Upper lobe of left lung (tissue), 4 donors: Measurements from ENCODE around the gene TIMM8B.

ENCODE experiments used
- EP300 ChIP-seq, 4 donors: sonication (generic); formaldehyde crosslinking; IDR thresholded peaks; one replicate each; pipeline ENCODE4 v1.5.1; 2017; ENCODE audit warnings: antibody characterized with exemption in 4 of 4, control low read depth in 2 of 4
- POLR2A ChIP-seq, 4 donors: fragments of 450-650 bp; IDR thresholded peaks; one replicate each; pipeline ENCODE4 v1.5.1; 2016 to 2017; ENCODE audit warnings: antibody characterized with exemption in 4 of 4, mild to moderate bottlenecking in 2 of 4
- POLR2AphosphoS5 ChIP-seq, 2 donors: sonication (generic); formaldehyde crosslinking; IDR thresholded peaks; one replicate each; pipeline ENCODE4 v1.5.1; 2017; ENCODE audit warnings: antibody characterized with exemption in 2 of 2
- TF ChIP-seq, protein P1 (sequence below), 6 experiments: fragments of 450-650 bp in 4 of 6; fragments of 200-600 bp in 2 of 6; sonication (generic) in 2 of 6; IDR thresholded peaks; one replicate each; pipeline ENCODE4 v1.5.1; 2016 to 2019; ENCODE audit warnings: antibody characterized with exemption in 6 of 6

DNA sequence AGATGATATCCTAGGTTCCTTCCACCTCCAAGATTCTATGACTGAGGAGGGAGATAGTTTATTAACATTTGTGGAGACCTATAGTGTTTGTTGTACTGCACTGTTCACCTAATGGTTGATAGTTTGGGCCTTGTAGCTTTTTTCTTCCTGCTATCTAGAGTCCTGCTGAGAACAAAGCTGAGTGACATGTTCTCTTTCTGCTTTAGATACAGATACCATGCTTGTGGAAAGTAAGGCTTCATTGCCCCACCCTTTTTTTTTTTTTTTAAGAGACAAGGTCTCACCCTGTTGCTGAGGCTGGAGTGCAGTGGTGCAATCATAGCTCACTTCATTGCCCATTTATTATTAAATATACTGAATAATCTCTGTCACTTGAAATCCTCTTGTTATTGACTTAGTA lies 49.0 kb downstream of the TIMM8B start:
- TF ChIP-seq POLR2A (IDR thresholded peaks at IDR 0.05) (no peak), POLR2AphosphoS5 (IDR thresholded peaks at IDR 0.05) (no peak), EP300 (IDR thresholded peaks at IDR 0.05) (no peak)
- TF ChIP-seq, protein P1, sequence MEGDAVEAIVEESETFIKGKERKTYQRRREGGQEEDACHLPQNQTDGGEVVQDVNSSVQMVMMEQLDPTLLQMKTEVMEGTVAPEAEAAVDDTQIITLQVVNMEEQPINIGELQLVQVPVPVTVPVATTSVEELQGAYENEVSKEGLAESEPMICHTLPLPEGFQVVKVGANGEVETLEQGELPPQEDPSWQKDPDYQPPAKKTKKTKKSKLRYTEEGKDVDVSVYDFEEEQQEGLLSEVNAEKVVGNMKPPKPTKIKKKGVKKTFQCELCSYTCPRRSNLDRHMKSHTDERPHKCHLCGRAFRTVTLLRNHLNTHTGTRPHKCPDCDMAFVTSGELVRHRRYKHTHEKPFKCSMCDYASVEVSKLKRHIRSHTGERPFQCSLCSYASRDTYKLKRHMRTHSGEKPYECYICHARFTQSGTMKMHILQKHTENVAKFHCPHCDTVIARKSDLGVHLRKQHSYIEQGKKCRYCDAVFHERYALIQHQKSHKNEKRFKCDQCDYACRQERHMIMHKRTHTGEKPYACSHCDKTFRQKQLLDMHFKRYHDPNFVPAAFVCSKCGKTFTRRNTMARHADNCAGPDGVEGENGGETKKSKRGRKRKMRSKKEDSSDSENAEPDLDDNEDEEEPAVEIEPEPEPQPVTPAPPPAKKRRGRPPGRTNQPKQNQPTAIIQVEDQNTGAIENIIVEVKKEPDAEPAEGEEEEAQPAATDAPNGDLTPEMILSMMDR (IDR thresholded peaks at IDR 0.05), result no peak
